ENCODE data around the gene MMAB.

DNA sequence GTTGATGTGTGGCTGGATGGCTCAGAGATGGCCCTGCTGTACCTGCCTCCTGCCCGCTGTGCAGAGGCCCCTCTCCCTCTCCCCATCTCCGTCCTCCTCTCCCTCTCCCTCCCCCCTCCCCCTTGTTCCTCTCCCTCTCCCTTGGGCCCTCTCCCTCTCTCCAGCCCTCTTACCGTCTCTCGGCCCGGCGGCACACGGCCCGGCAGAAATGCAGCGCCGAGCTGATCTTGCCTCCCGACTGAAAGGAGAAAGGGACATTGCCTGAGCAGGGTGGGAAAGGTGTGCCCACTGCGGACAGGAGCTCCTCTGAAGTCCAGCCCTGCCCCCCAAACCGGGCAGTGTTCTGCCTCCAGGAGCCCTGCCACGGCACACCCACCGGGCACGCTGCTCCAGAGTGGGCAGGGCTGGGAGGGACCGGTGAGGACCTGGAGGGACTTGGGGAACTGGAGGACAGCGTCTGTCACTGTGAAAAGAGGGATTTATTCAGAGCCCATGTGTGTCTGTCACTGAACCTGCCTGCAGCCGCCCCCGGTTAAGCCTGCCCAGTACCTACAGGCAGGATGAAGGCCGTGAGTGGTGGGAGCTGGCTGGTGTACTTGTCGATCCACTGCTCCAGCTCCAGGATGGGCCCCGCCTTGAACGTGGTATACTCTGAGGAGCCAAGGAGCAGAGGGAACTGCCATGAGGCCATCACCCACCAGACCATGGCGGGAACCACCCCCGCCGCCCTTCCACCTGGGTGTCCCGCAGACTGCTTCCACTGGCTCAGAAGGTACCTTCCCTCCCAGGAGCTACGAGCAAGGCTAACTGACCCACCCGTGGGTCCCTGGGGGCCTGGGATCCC lies 12.2 kb downstream of the MMAB start:
- TF ChIP-seq POLR2A (IDR thresholded peaks at IDR 0.05; ENCODE audit: low read length) (no peak), CEBPB (IDR thresholded peaks at IDR 0.05) (no peak), ESRRA (IDR thresholded peaks at IDR 0.05; ENCODE audit: borderline replicate concordance, low read length) (no peak), CTCF (IDR thresholded peaks at IDR 0.05) (no peak), EP300 (IDR thresholded peaks at IDR 0.05) (no peak), CBX8 (IDR thresholded peaks at IDR 0.05) (no peak), PHF8 (IDR thresholded peaks at IDR 0.05; ENCODE audit: borderline replicate concordance, low read depth) (no peak), EHMT2 (IDR thresholded peaks at IDR 0.05; ENCODE audit: low read depth) (no peak), RNF2 (IDR thresholded peaks at IDR 0.05; ENCODE audit: borderline replicate concordance, low read depth) (no peak)
- TF ChIP-seq, protein P1, sequence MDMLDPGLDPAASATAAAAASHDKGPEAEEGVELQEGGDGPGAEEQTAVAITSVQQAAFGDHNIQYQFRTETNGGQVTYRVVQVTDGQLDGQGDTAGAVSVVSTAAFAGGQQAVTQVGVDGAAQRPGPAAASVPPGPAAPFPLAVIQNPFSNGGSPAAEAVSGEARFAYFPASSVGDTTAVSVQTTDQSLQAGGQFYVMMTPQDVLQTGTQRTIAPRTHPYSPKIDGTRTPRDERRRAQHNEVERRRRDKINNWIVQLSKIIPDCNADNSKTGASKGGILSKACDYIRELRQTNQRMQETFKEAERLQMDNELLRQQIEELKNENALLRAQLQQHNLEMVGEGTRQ (IDR thresholded peaks at IDR 0.05): no peak
- TF ChIP-seq, protein P2, sequence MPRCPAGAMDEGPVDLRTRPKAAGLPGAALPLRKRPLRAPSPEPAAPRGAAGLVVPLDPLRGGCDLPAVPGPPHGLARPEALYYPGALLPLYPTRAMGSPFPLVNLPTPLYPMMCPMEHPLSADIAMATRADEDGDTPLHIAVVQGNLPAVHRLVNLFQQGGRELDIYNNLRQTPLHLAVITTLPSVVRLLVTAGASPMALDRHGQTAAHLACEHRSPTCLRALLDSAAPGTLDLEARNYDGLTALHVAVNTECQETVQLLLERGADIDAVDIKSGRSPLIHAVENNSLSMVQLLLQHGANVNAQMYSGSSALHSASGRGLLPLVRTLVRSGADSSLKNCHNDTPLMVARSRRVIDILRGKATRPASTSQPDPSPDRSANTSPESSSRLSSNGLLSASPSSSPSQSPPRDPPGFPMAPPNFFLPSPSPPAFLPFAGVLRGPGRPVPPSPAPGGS (IDR thresholded peaks at IDR 0.05): no peak
